ENCODE results near the gene OSBPL5.
A peak's percentile ranks its signal among the peaks of the same experiment; 100 is the strongest.

The OSBPL5 gene

GRCh38 chr11:3165152-3165705, at the start of gene OSBPL5:
TSS of gene OSBPL5 (minus strand) at chr11:3165310. CDS start at chr11:3129148, 36,162 bp downstream.
- DNase-seq (ENCODE audit: low read depth in 2 of 2): peak; percentile 25 to 51

- DNase-seq (ENCODE audit: low read depth in 2 of 2): no peak
These were observed 49.2 kb upstream of the OSBPL5 start for GRCh38 chr11:3214420-3214699.

- DNase-seq (ENCODE audit: low read depth in 2 of 2): no peak
These were observed 48.7 kb upstream of the OSBPL5 start for GRCh38 chr11:3213659-3214419.

- no peak for DNase-seq (ENCODE audit: low read depth in 2 of 2)
These were observed 43.2 kb upstream of the OSBPL5 start for GRCh38 chr11:3208272-3208671.

GRCh38 chr11:3207526-3208189, 42.5 kb upstream of the OSBPL5 start:
- DNase-seq (ENCODE audit: low read depth in 2 of 2): no peak

GRCh38 chr11:3206922-3207204, 41.8 kb upstream of the OSBPL5 start:
- no peak for DNase-seq (ENCODE audit: low read depth in 2 of 2)

- DNase-seq (ENCODE audit: low read depth in 2 of 2): no peak
These were observed 41.2 kb upstream of the OSBPL5 start for GRCh38 chr11:3206156-3206921.

GRCh38 chr11:3205261-3206155, 40.4 kb upstream of the OSBPL5 start:
- DNase-seq (ENCODE audit: low read depth in 2 of 2): no peak

GRCh38 chr11:3204141-3205015, 39.3 kb upstream of the OSBPL5 start:
- DNase-seq (ENCODE audit: low read depth in 2 of 2): no peak

GRCh38 chr11:3203221-3204043, 38.3 kb upstream of the OSBPL5 start:
- no peak for DNase-seq (ENCODE audit: low read depth in 2 of 2)

GRCh38 chr11:3202759-3203158, 37.6 kb upstream of the OSBPL5 start:
- no peak for DNase-seq (ENCODE audit: low read depth in 2 of 2)

GRCh38 chr11:3202305-3202704, 37.2 kb upstream of the OSBPL5 start:
- no peak for DNase-seq (ENCODE audit: low read depth in 2 of 2)

- DNase-seq (ENCODE audit: low read depth in 2 of 2): no peak
These were observed 36.6 kb upstream of the OSBPL5 start for GRCh38 chr11:3201677-3202181.

GRCh38 chr11:3201112-3201581, 36.0 kb upstream of the OSBPL5 start:
- DNase-seq (ENCODE audit: low read depth in 2 of 2): no peak

- no peak for DNase-seq (ENCODE audit: low read depth in 2 of 2)
These were observed 35.4 kb upstream of the OSBPL5 start for GRCh38 chr11:3200388-3201111.

GRCh38 chr11:3199537-3200295, 34.6 kb upstream of the OSBPL5 start:
- no peak for DNase-seq (ENCODE audit: low read depth in 2 of 2)

- DNase-seq (ENCODE audit: low read depth in 2 of 2): no peak
These were observed 33.7 kb upstream of the OSBPL5 start for GRCh38 chr11:3198815-3199214.

- DNase-seq (ENCODE audit: low read depth in 2 of 2): no peak
These were observed 32.9 kb upstream of the OSBPL5 start for GRCh38 chr11:3197878-3198528.

All from stimulated activated CD4-positive, alpha-beta T cell treated with anti-CD3 and anti-CD28 coated beads, Interleukin-1b, Interleukin-23, amount 100 ng/mL, for 4 hours (primary cell).